Cardiac septum (tissue), 1 donor: ENCODE measurements around the gene TAAR9. TPM values are rescaled to one million over a fixed set of nuclear protein-coding genes. Genes with fewer than 3 reads are reported as not detected.

Source experiments
- DNase-seq: peaks from one replicate; pipeline ENCODE4 v3.0.0-alpha.2; 2020; ENCODE audit warnings: low spot score
- intact Hi-C: fragments of 100-400 bp; cut with DNase I; formaldehyde crosslinking; loops from one replicate; pipeline ENCODE4 v1.14.0; 2022
- long read RNA-seq: library from polyadenylated mRNA; unstranded; transcript quantifications from one replicate; pipeline ENCODE4 v2.0.0, GENCODE V29; 2021
- total RNA-seq: library from RNA; stranded (reverse); fragmentation: NEBNext Ultra II Directional; extraction: Animal tissue kit (Norgen Biotek cat#: 25700); gene quantifications from one replicate; pipeline ENCODE4 v1.2.1, GENCODE V29; 2021
- donor health status: DM: no; HTN: no; CAD: no.

TAAR9 gene, protein sequence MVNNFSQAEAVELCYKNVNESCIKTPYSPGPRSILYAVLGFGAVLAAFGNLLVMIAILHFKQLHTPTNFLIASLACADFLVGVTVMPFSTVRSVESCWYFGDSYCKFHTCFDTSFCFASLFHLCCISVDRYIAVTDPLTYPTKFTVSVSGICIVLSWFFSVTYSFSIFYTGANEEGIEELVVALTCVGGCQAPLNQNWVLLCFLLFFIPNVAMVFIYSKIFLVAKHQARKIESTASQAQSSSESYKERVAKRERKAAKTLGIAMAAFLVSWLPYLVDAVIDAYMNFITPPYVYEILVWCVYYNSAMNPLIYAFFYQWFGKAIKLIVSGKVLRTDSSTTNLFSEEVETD
- not detected for total RNA-seq
- long read RNA-seq: 0 reads

DNA sequence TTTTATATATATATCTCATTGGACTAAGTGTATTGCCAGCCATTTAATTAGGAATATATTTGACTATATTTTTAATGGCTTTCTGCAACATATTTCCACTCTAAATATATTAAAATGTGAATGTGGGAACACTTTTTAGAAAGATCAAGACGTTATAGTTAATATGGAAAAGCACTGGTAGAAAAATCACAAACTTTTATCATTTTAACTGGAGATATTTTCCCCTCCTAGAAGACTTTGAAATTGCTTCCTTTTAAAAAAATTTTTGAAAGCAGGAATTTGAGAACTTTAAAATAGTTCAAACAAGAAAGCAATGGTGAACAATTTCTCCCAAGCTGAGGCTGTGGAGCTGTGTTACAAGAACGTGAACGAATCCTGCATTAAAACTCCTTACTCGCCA lies at the start of gene TAAR9:
Gene TAAR9, plus strand, starts transcription at position 301 of the 400 bp plus-strand sequence. Its CDS starts 13 bp downstream, at position 314.
- intact Hi-C loops: no loop called here
- DNase-seq: no peak

DNA sequence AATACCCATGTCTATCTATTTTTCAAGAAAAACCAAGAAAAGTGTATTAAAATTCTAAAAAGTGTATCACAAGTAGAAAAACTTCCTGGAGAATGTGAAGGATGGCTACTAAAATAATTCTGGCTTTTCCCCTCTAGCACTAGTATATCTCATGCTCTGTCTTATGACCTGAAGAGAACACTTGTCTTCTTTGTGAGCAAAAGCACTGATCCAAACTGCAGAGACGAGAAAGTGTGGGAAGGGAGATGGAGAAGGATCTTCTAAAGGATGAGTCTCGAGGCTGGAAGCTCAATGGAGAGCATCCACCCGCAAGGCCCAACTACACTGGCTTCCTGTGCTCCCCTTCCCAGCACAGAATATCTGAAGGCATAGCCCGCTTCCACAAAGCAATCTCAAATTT lies 48.7 kb upstream of the TAAR9 start:
- DNase-seq: no peak
- intact Hi-C loops: loop anchor here (10.0 kb wide), 1 partner anchor 575 kb away; no protein-coding TSS in a partner anchor

DNA sequence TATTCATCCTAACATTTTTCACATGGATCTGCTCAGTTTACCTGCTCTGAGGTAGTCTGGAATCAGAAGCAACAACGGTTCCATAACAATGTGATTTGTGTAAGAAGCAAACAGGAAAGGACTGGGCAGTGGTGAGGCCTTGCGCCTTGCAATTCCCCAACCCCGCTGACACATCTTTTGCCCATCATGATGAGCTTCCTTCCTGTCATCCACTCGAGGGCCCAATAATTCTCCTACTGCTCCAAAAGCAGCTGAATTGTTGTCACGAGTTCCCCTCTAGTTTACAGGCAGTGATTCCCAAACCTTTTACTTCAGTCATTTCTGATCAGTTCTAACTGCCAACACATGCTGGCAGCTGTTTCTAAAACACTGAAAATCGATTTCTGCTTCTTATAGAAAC lies 48.1 kb upstream of the TAAR9 start:
- intact Hi-C loops: no loop called here
- DNase-seq: no peak

DNA sequence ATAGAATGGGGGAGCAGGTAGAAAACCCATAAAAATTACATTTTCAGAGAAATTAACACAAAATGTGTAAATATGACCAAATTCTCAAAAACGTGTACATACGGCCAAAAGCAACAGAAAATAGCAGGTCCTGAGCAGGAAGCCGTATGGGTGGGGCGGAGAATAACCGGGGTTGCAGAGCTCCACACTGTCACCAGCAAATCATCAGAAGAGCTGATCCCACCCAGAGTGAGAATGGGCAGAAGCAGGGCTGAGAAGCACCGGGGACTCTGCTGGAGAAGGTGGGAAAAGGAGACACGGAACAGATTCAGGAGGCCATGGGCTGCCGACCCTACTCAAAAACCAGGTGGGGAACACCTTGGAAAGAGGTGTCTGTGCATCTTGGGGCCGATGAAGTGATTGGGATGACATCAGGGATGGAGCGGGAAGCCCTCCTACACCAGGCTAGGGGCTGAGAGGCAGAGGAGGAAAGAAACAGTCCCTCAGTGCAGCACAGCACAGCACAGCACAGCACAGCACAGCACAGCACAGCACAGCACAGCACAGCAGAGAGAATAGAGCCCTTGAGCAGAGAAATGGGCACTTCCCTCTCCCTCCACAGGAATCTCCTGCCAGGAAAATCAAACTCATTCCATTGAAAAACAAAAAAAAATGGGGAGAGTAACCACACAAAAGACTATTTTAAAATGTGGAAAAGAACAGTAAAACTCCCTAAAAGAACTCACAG lies 47.4 kb upstream of the TAAR9 start:
- intact Hi-C loops: no loop called here
- no peak for DNase-seq

DNA sequence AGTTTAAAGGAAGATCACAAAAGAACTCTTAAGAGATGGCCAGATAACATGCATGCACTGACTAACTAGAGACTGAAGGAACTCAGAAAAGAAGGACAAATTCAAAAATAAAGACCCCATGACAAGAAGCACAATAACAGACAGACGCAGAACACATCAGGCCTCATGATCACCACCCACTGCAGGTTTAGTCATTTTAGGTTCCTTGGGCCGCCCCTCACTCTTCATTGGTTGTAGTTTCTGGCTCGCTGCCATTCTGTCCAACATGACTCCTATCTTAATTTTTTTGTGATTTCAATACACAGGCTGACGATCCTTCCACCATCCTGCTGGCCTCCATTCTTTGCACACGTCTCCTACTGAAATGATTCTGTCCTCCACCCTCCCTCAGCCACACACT lies 46.8 kb upstream of the TAAR9 start:
- no peak for DNase-seq
- intact Hi-C loops: no loop called here

DNA sequence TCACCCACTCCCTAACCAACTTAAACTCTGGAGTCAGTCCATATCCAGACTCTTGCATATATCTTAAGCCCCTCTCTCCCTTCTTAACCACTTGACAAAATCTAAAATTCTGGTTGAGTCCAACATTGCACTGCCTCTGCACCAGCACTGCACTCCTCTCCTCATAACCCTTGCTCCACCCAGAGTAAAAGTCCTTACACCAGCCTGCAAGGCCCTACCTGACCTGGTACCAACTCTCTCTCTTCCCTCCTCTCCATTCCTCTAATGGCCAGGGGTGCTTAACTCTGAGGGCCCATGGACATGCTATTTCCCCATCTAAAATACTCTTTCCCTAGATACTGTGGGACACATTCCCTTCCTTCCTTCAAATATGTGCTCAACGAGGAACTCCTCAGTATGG lies 46.2 kb upstream of the TAAR9 start:
- intact Hi-C loops: no loop called here
- DNase-seq: no peak

DNA sequence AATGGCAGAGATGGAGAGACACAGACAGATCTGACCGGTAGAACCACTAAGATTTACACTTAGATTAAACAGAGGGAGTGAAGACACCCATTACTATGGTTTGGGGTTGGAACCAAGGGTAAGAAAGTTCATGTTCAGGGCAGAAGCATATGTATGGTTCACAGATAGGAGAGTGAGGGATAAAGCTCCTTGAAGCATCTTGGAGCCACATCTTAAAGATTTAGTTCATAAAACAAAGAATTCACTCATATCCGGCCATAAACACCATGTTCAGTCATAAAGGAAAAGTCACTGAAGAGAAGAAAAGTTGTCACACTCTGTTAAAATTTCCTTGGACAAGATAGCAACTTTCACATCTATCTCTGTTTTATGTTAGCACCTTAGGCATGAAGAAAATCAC lies 43.1 kb upstream of the TAAR9 start:
- no peak for DNase-seq
- intact Hi-C loops: no loop called here

DNA sequence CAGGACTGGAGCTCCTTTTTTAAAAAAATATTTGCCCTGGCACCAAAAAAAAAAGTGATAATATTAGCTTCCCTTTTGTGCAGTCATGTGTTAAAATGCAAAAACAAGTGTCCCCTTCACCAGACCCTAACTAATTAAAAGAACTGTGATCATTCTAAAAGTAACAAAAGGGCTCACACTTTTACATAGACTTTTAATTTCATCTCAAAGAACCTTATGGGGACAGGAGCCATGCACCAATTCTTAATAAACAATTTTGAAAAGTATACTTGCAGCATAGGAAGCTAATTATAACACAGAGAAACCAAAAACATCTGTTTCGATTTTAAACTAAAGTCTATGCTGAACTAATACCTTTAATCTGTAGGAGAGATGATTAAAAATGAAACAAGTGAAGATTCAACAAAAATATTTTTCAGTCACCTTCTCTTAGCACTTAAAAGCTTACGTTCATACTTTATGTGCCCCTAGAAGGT lies 42.4 kb upstream of the TAAR9 start:
- no peak for DNase-seq
- intact Hi-C loops: no loop called here

DNA sequence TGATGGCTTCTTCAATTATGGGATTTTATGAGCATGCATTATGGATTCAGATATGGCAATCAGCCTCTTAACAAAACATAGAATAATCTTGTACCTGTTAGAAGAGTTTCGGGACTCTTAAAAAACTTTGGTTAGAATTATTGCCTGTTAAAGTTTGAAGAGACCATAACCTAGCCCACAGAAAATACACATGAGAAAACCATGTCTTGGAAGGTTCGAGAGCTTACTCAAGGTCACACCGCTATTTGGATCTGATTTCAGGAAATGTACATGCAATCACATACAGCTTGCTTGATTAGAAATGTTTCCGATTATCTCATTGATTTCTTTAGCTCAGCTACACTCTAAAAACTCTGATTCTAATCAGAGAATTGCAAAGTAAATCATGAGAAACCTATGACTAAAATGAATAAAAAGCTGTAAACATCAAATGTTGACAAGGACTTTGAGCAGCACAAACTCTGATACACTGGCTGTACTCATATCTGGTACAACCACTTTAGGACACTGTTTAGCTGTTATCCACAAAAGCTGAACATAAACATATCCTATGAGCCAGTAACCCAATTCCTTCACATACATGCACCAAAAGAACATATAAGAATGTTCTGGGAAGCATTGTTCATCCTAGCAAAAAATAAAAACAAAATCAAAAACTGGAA lies 41.4 kb upstream of the TAAR9 start:
- DNase-seq: no peak

DNA sequence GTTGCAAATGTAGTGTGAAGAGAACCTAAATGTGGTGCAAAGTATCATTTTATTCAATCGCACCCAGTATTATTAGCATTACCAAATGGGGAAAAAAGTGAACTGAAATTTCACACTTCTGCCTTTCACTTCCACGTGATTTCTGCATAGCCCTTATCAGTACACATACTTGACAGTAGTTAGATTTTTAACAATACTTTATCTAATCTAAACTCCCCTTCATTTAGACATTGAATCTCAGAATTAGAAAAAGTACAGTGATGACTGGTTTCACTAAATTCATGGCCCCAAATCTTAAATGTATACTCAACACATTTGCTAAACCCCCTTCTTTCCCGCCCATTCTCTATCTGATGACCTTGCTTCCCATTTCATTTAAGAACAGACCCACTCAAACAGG lies 39.4 kb upstream of the TAAR9 start:
- no peak for DNase-seq
- intact Hi-C loops: no loop called here

More for the DNA sequence above, 41.4 kb upstream of the TAAR9 start:
- intact Hi-C loops: no loop called here

DNA sequence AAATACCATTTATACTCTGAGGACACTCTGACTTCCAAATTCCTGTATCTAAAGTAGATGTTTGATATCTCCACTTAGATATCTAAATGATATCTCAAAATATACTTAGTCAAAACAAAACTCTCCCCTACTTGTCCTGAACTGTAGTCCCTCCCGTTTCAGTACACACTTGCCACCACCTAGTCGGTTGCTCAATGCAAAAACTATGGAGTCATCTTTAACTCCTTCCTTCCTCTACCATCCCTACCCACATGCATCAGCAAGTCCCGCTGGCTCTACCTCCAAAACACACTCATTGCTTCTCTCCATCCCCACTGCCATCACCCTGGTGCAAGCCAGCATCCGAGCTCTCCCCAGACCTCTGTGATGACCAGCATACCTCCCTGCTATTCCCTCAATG lies 38.3 kb upstream of the TAAR9 start:
- intact Hi-C loops: no loop called here
- DNase-seq: no peak

DNA sequence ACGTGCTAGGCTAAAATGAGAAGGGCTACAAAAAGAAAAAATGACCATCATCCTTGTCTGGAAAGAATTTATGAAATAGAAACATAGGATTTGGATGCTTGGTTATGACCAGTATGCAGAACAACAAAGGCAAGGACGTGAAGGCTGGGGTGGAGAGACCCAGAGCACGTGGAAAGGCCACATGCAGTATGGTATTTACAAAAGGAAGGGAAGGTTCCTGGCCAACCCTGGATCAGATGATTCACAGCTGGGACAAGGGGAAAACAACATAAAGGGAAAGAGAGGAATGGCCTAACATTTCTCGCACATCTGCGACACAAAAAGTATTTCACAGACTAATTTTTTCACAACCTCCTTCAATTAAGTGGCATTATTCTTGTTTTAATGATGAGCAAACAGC lies 33.3 kb upstream of the TAAR9 start:
- intact Hi-C loops: no loop called here
- no peak for DNase-seq

DNA sequence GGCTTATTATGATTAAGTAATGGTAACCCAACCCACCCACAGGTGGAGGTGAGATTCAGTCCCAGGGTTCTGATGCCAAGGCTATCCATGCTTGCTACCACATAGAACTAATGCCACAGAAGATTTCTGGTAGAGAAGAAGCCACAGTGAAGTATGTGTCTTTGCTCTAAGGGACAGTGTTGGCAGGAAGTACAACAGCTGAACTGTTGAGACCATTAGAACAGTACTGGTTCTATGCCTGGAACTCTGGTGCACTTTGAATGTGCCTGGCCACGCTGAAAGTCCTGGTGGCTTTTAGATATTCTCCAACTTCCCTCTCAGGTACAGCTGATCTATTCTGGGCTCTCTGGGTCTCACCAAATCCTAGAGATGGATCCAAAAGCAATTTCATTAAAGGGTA lies 32.9 kb upstream of the TAAR9 start:
- intact Hi-C loops: no loop called here
- DNase-seq: no peak

DNA sequence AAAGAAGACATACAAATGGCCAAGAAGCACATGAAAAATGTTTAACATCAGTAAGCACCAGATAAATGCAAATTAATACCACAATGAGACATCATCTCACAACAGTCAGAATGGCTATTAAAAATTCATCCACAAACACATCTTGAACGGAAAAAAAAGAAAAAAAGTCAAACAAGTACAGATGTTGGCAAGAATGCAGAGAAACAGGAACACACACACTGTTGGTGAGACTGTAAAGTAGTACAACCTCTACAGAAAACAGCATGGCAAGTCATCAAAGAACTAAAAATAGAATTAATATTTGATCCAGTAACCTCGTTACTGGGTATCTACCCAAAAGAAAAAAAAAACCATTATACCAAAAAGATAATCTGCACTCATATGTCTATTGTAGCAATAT lies 31.6 kb upstream of the TAAR9 start:
- DNase-seq: no peak
- intact Hi-C loops: no loop called here

DNA sequence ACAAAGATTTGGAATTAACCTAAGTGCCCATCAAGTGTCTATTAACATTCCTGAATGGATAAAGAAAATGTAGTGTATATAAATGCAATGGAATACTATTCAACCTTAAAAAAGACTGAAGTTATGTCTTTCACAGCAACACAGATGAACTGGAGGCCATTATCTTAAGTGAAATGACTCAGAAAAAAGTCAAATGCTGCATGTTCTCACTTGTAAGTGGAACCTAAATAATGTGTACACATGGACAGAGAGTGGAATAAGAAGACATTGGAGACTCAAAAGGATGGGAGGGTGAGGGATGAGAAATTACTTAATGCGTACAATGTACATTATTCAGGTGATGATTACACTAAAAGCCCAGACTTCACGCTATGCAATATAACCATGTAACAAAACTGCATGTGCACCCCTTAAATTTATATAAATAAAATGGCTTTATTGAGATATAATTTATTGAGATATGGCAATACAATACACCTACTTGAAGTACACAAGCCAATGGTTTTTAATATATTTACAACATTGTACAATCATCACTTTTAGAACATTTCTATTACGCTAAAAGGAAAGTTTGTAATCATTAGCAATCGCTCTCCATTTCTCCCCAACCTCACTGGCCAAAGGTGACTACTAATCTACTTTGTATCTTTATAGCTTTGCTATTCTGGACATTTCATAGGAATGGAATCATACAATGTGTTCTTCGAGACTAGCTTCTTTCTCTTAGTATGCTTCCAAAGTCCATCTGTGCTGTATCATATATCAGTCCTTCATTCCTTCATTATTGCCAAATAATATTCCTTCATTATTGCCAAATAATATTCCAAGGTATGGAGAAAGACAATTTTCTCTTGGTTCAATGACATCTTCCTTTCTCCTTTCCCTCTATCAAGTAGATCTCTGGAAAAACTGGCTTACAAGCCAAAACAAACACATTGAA lies 30.9 kb upstream of the TAAR9 start:
- intact Hi-C loops: no loop called here

DNA sequence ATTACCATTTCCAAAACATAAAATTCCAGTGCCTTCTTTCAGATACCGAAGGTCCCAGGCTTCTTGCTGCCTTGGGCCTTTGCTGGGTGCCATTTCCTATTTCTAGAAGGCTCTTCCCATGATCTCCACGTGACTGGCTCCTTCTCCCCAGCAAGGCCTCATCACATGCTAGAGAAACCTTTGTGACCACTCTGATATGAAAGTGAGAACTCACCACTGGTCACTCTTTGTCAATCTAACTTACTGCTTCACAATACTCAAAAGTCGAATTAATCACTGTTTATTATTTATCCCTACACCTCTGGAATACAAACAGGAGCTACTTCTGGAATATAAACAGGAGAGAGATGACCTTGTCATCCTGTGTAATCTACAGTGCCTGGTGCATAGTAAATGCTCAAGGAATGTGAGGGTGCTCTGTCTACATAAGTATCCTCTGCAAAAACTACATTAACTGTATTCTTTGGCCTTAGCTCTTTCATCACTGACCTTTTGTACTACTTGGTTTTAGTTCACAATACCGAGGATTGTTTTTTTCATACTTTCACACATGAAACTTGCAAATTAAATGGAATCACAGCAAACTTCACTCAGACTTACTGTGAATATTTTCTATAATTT lies 26.8 kb upstream of the TAAR9 start:
- intact Hi-C loops: no loop called here
- DNase-seq: no peak

More for the DNA sequence above, 30.9 kb upstream of the TAAR9 start:
- no peak for DNase-seq

DNA sequence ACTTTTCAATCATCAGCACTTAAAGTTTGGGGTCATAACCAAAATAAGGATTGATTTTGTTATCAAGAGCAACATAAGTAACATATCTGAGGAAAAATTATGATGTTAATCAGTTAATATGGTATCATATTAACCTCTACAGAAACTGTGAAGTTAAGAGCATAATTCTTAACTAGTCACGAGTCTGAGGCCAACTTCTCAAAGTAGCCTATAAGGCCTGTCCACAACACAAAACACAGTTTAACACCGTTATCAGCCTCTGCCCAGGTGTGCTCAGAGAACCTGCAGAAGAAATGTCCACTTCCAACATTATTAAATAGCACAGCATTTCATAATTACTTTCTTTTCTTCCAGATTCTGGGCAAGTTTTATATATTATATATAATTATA lies 26.3 kb upstream of the TAAR9 start:
- no peak for DNase-seq

DNA sequence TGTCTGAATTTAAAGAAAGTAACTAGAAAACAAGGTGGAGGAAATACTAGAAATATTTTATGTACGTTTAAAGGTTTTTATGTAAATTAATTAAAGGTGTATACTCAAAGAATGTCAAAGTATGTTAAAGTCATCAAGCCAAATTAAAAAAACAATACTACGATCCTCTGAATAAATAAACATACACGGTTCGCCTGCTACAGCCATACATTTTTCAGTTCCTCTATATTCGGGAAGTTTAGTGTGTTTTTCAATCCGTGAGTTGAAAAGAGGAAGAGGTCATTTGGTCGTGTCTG lies 25.8 kb upstream of the TAAR9 start:
- intact Hi-C loops: no loop called here
- no peak for DNase-seq

More for the DNA sequence above, 26.3 kb upstream of the TAAR9 start:
- intact Hi-C loops: no loop called here
